Naive thymus-derived CD4-positive, alpha-beta T cell (primary cell): Measurements from ENCODE around the gene ANKS1B. TPM values are rescaled to one million over a fixed set of nuclear protein-coding genes. Genes with fewer than 3 reads are reported as not detected.
"Not testable (repeated sequence)": the region's sequence is repeated elsewhere in the genome, so short reads cannot be mapped to it uniquely, and the experiment has no call there.

ENCODE experiments used
- ATAC-seq: fragments of 150-1000 bp; cut with Tn5 transposase; 2 replicates; pipeline ENCODE4 v1.10.0; 2021; ENCODE audit warnings: mild to moderate bottlenecking, moderate library complexity
- CTCF ChIA-PET: fragments of 350-600 bp; sonication (Branson Sonifier 250); formaldehyde crosslinking; loops from one replicate; lab custom pipeline; 2021; ENCODE audit warnings: antibody characterized with exemption; lab: Charles Lee
- POLR2A ChIA-PET: fragments of 350-600 bp; sonication (Branson Sonifier 250); formaldehyde crosslinking; loops from one replicate; lab custom pipeline; 2021; ENCODE audit warnings: antibody characterized with exemption, inconsistent platforms; lab: Charles Lee
- DNase-seq, 9 donors: peaks; one replicate each; pipeline versions ENCODE4 v3.0.0 to v3.0.0-alpha.2; 2020 to 2022; ENCODE audit warnings: mixed read lengths in 1 of 9
- H3K27ac ChIP-seq: one replicate; pipeline ENCODE4 v1.7.0; 2013; ENCODE audit warnings: mild to moderate bottlenecking, low read depth, low read length, moderate library complexity
- H3K27me3 ChIP-seq, 2 donors: one replicate each; pipeline ENCODE4 v1.7.0; 2013; ENCODE audit warnings: low read length in 2 of 2, mild to moderate bottlenecking in 2 of 2, moderate library complexity in 2 of 2; ENCODE audit not compliant: control insufficient read depth in 2 of 2, insufficient read depth in 2 of 2
- H3K36me3 ChIP-seq, 3 experiments: 1 replicate in 2 of 3; 2 replicates in 1 of 3; pipeline ENCODE4 v1.7.0; 2013; ENCODE audit warnings: low read length in 3 of 3, mild to moderate bottlenecking in 3 of 3, moderate library complexity in 1 of 3; ENCODE audit not compliant: insufficient read depth in 3 of 3, control insufficient read depth in 2 of 3
- H3K4me1 ChIP-seq, 2 donors: one replicate each; pipeline ENCODE4 v1.7.0; 2013; ENCODE audit warnings: low read length in 2 of 2, mild to moderate bottlenecking in 2 of 2, moderate library complexity in 1 of 2; ENCODE audit not compliant: control insufficient read depth in 2 of 2, insufficient read depth in 2 of 2
- H3K4me3 ChIP-seq: 2 replicates; pipeline ENCODE4 v1.7.0; 2013; ENCODE audit warnings: mild to moderate bottlenecking, low read length
- H3K9me3 ChIP-seq, 3 experiments: 1 replicate in 2 of 3; 2 replicates in 1 of 3; pipeline ENCODE4 v1.7.0; 2013; ENCODE audit warnings: low read length in 3 of 3; ENCODE audit not compliant: control insufficient read depth in 2 of 3
- H3K27ac Mint-ChIP-seq, 9 donors: one replicate each; pipeline ENCODE4 v1.8.0; 2020 to 2022; ENCODE audit warnings: mixed read lengths in 9 of 9, mild to moderate bottlenecking in 8 of 9, moderate library complexity in 5 of 9, inconsistent platforms in 2 of 9
- H3K27me3 Mint-ChIP-seq, 5 donors: one replicate each; pipeline ENCODE4 v1.8.0; 2021 to 2022; ENCODE audit warnings: mixed read lengths in 5 of 5, mild to moderate bottlenecking in 1 of 5
- H3K36me3 Mint-ChIP-seq, 5 donors: one replicate each; pipeline ENCODE4 v1.8.0; 2020 to 2022; ENCODE audit warnings: mixed read lengths in 5 of 5, mild to moderate bottlenecking in 3 of 5, inconsistent platforms in 1 of 5
- H3K4me1 Mint-ChIP-seq, 7 donors: one replicate each; pipeline ENCODE4 v1.8.0; 2020 to 2022; ENCODE audit warnings: mixed read lengths in 7 of 7, mild to moderate bottlenecking in 3 of 7, inconsistent platforms in 1 of 7
- H3K4me3 Mint-ChIP-seq, 10 donors: one replicate each; pipeline ENCODE4 v1.8.0; 2020 to 2022; ENCODE audit warnings: mild to moderate bottlenecking in 10 of 10, mixed read lengths in 10 of 10, moderate library complexity in 6 of 10, inconsistent platforms in 2 of 10
- H3K9me3 Mint-ChIP-seq, 11 donors: one replicate each; pipeline ENCODE4 v1.8.0; 2020 to 2022; ENCODE audit warnings: mixed read lengths in 11 of 11, mild to moderate bottlenecking in 4 of 11, inconsistent platforms in 1 of 11, moderate library complexity in 1 of 11
- intact Hi-C, 2 donors: fragments of 100-400 bp; cut with micrococcal nuclease; formaldehyde crosslinking; loops; one replicate each; pipeline ENCODE4 v1.15.1; 2023
- polyA plus RNA-seq, 2 donors: library from polyadenylated mRNA; unstranded; fragments of 300-500 nt; fragmentation: Illumina TruSeq; gene quantifications; one replicate each; pipeline ENCODE4 v1.2.3, GENCODE V29; 2021
- total RNA-seq, 6 experiments: library from RNA in 5 of 6; stranded (reverse) in 5 of 6; gene quantifications; 1 replicate in 5 of 6; 2 replicates in 1 of 6; pipeline ENCODE4 v1.2.3 and lab custom pipeline; 2021 to 2026

The ANKS1B gene
- total and polyA plus RNA-seq, 7 experiments from 2014 or later, result 0.97 TPM; not detected in 6

DNA sequence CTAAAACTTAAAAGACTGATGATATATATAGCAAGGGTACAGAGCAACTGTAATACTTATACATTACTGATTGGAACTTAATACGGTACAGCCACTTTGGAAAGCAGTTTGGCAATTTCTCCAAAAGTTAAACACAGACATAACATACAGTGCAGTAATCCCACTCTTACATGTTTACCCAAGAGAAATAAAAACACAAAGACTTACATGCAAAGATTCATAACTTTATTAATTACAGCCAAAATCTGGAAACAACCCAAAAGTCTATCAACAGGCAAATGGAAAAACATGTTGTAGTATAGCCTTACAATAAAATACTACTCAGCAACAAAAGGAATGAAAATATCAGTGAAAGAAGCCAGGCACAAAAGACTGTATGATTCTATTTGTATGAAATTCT, 252.6 kb downstream of the ANKS1B start:
- no peaks in the 10 kb centered on the region for H3K36me3 Mint-ChIP-seq
- no peak overlapping the region for H3K4me3 Mint-ChIP-seq
- no peak overlapping the region for H3K27ac ChIP-seq
- H3K36me3 ChIP-seq, result no peaks in the 10 kb centered on the region
- no peak overlapping the region for H3K4me3 ChIP-seq
- DNase-seq, result no peak
- ChIA-PET POLR2A (no interaction called here), CTCF (no interaction called here)
- intact Hi-C loops, result no loop called here
- H3K4me1 ChIP-seq, result no peaks in the 10 kb centered on the region
- no peaks in the 10 kb centered on the region for H3K4me1 Mint-ChIP-seq
- no peaks in the 10 kb centered on the region for H3K27me3 Mint-ChIP-seq
- peaks cover 0 to 21% (median 7%) of the 10 kb centered on the region in 11 donors for H3K9me3 Mint-ChIP-seq
- no peaks in the 10 kb centered on the region for H3K27me3 ChIP-seq
- H3K27ac Mint-ChIP-seq, result no peak overlapping the region
- ATAC-seq, result no peak
- H3K9me3 ChIP-seq, result no peaks in the 10 kb centered on the region

DNA sequence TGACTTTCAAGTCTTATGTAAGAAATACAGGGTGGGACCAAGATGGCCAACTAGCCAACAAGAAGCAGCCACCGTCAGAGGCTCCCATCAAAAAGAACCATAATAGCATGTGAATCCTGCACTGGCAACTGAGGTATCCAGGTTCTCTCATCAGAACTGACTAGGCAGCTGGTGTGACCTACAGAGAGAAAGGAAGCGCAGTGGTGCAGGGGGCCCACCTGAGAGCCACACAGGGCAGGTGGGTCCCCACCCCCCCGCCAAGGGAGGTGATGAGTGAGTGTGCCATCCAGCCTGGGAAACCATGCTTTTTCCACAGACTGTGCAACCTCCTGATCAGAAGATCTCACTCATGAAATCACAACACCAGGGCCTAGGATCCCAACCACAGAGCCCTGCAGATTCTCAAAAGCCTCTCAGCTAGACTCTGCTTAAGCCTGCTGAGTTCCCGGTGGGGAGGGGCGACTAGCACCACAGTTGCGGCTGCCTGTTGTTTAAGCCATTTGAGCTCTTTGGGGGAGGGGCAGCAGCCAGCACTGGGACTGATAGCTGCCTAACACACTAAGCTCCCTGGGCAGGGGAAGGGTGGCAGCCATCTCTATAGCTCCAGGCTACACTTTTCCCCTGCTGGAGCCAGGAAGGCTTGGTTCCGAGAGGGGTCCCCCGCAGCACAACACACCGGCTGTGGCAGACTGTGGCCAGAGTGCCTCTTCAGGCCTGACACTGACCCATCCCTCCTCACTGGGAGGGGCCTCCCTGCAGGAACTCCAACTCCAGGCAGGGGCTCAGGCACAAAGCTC, 261.8 kb downstream of the ANKS1B start:
- Histone ChIP-seq H3K4me3 (no peak overlapping the region), H3K36me3 (no peaks in the 10 kb centered on the region), H3K27ac (no peak overlapping the region), H3K9me3 (peaks cover 0 to 4% (median 0%) of the 10 kb centered on the region in 3 experiments), H3K27me3 (no peaks in the 10 kb centered on the region), H3K4me1 (no peaks in the 10 kb centered on the region)
- ATAC-seq, result no peak
- Mint-ChIP-seq H3K9me3 (peaks cover 0 to 16% (median 9%) of the 10 kb centered on the region in 11 donors), H3K27me3 (no peaks in the 10 kb centered on the region), H3K27ac (no peak overlapping the region), H3K4me3 (no peak overlapping the region), H3K4me1 (no peaks in the 10 kb centered on the region), H3K36me3 (no peaks in the 10 kb centered on the region)
- POLR2A ChIA-PET, result no interaction called here
- CTCF ChIA-PET, result no interaction called here
- DNase-seq, result no peak
- intact Hi-C loops, result no loop called here

GRCh38 chr12:99721715-99722275, 262.9 kb downstream of the ANKS1B start:
- Histone ChIP-seq H3K27me3 (no peaks in the 10 kb centered on the region), H3K36me3 (no peaks in the 10 kb centered on the region), H3K9me3 (peaks cover 0 to 4% (median 0%) of the 10 kb centered on the region in 3 experiments), H3K4me3 (no peak overlapping the region), H3K4me1 (no peaks in the 10 kb centered on the region), H3K27ac (no peak overlapping the region)
- H3K36me3 Mint-ChIP-seq, result no peaks in the 10 kb centered on the region
- no peak overlapping the region for H3K4me3 Mint-ChIP-seq
- H3K27me3 Mint-ChIP-seq, result no peaks in the 10 kb centered on the region
- H3K4me1 Mint-ChIP-seq, result no peaks in the 10 kb centered on the region
- ATAC-seq (no peak), DNase-seq (no peak)
- ChIA-PET POLR2A (no interaction called here), CTCF (no interaction called here)
- intact Hi-C loops, result no loop called here
- no peak overlapping the region for H3K27ac Mint-ChIP-seq
- peaks cover 0 to 15% (median 6%) of the 10 kb centered on the region in 11 donors for H3K9me3 Mint-ChIP-seq

DNA sequence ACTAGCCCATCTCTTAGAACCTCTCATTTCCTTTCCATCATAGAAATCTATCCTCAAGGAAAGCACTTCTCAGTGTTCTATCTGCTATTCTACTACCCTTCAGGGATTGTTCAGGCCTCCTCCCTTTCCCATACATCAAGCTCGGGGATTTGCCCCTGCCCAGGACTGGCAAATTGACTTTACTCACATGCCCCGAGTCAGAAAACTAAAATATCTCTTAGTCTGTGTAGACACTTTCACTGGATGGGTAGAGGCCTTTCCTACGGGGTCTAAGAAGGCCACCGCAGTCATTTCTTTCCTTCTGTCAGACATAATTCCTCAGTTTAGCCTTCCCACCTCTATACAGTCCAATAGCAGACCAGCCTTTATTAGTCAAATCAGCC, 264.7 kb downstream of the ANKS1B start:
- H3K27ac ChIP-seq, intact Hi-C loops, H3K4me1 Mint-ChIP-seq, H3K4me3 ChIP-seq, ATAC-seq, DNase-seq, H3K9me3 ChIP-seq, POLR2A ChIA-PET, H3K27ac Mint-ChIP-seq, H3K27me3 Mint-ChIP-seq, H3K4me1 ChIP-seq, H3K36me3 Mint-ChIP-seq, H3K36me3 ChIP-seq, H3K4me3 Mint-ChIP-seq, H3K27me3 ChIP-seq, CTCF ChIA-PET: not testable (repeated sequence)
- H3K9me3 Mint-ChIP-seq, result peaks cover 0 to 20% (median 7%) of the 10 kb centered on the region in 11 donors

DNA sequence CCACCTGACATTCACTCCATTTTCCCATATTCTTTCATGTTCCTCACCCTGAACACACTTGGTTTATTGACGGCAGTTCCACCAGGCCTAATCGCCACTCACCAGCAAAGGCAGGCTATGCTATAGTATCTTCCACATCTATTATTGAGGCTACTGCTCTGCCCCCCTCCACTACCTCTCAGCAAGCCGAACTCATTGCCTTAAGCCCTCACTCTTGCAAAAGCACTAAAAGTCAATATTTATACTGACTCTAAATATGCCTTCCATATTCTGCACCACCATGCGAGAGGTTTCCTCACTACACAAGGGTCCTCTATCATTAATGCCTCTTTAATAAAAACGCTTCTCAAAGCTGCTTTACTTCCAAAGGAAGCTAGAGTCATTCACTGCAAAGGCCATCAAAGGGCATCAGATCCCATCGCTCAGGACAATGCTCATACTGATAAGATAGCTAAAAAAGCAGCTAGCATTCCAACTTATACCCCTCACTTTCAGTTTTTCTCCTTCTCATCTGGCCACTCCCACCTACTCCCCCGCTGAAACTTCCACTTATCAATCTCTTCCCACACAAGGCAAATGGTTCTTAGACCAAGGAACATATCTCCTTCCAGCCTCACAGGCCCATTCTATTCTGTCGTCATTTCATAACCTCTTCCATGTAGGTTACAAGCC, 265.2 kb downstream of the ANKS1B start:
- CTCF ChIA-PET, H3K27me3 ChIP-seq, H3K4me3 ChIP-seq, H3K36me3 ChIP-seq, H3K4me1 Mint-ChIP-seq, H3K4me1 ChIP-seq, POLR2A ChIA-PET, H3K27me3 Mint-ChIP-seq, H3K27ac Mint-ChIP-seq, H3K36me3 Mint-ChIP-seq, H3K9me3 ChIP-seq, intact Hi-C loops, H3K27ac ChIP-seq, ATAC-seq, H3K4me3 Mint-ChIP-seq, DNase-seq: not testable (repeated sequence)
- H3K9me3 Mint-ChIP-seq, result peaks cover 0 to 20% (median 6%) of the 10 kb centered on the region in 11 donors

DNA sequence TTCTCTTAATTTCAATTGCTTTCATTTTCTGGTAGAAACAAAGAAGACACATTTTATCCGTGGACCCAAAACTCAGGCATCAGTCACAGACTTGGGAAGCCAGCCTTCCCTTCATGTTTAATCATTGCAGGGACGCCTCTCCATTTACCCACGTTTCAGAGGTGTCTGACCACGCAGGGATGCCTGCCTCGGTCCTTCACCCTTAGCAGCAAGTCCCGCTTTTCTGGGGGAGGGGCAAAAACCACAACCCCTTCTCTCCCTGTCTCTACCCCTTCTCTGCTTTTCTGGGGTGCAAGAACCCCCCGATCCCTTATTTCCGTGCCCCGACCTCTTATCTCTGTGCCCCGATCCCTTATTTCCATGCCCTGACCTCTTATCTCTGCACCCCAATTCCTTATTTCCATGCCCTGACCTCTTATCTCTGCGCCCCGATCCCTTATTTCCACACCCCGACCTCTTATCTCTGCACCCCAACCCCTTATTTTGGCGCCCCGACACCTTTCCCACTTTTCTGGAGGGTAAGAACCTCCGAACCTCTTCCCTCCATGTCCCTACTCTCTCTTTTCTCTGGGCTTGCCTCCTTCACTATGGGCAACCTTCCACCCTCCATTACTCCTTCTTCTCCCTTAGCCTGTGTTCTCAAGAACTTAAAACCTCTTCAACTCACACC, 268.8 kb downstream of the ANKS1B start:
- H3K36me3 ChIP-seq, H3K4me3 ChIP-seq, H3K27me3 Mint-ChIP-seq, intact Hi-C loops, H3K4me3 Mint-ChIP-seq, CTCF ChIA-PET, ATAC-seq, H3K4me1 Mint-ChIP-seq, H3K4me1 ChIP-seq, POLR2A ChIA-PET, H3K27ac ChIP-seq, H3K27me3 ChIP-seq, H3K27ac Mint-ChIP-seq, H3K9me3 ChIP-seq, DNase-seq, H3K36me3 Mint-ChIP-seq: not testable (repeated sequence)
- H3K9me3 Mint-ChIP-seq, result peaks cover 0 to 15% (median 3%) of the 10 kb centered on the region in 11 donors
